Measurements from ENCODE around the gene SPTBN5. TPM values are rescaled to one million over a fixed set of nuclear protein-coding genes. Genes with fewer than 3 reads are reported as not detected.

Gene SPTBN5
- total RNA-seq, 1 experiment from 2014 or later: 0.84 TPM

DNA sequence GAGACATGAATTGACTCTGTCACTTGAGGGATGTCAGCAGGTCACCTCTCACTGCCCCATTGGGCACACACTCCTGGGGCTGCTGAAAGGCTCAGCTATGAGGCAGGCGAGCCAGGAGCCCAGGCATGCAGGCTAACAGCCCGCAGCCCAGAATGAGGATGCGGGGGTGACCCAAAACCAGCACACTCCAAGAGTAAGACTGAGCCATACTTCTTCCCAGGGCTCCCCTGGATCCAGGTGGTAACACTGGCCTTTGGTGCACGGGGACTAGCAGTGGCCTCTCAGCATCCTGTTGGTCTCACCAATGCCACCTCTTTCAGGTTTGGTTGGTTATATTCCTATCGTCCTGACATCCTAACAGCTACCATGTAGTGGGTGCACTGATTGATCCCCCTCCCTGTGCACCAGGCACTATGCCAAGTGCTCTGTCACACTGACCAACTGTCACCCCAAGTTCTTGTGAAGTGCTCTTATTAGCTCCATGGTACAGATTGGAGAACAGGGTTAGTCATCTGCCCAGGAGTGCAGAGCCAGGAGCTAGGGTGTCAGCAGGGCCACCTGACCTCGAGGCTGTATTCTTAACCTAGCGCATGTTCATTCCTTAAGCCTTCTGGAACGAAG lies 24.8 kb upstream of the SPTBN5 start:
- ChIA-PET CTCF (no interaction called here), POLR2A (ENCODE audit: unreplicated experiment) (interaction anchor here (0.5 kb wide), 1 partner anchor 15 kb away, joined by 4 read pairs; no protein-coding TSS in a partner anchor)
- peak; percentile 4; the same call in 1 of the 2 replicates for ATAC-seq

DNA sequence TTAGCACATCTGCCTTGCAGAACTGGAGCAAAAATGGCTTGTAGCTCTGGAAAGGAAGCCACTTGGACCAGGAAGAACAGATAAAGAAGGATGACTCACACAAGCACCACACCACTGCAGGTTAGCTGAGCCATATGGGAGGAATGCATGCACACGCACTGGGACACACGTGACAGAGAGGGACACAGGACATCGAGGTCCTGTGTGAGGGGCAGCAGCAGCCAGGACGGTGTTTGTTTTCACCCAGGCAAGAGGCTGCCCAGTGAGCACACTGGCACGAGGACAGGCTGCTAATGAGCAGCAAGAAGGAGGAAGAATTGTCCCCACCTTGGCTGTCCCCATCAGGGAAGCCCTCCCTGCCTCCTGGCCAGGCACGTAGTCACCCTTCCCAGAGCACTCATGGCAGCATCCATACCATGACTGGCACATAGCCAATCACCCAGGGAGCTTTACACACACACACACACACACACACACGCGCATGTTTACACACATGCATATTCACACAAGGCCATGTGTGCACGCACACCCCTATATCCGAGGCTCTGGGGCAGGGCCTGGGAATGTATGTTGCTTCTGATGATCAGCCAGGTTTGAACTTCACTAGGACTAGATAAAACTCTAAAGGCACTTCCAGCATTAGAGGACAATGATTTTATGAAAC lies 24.0 kb upstream of the SPTBN5 start:
- peaks cover 14% of the 10 kb centered on the region for H3K4me1 ChIP-seq (ENCODE audit: insufficient read depth, low read length)
- H3F3A ChIP-seq (ENCODE audit: low read length, unreplicated experiment): no peaks in the 10 kb centered on the region
- ATAC-seq: peak; percentile 95
- H3K27ac ChIP-seq (ENCODE audit: low read length): peak overlapping the region; percentile 71
- H3K36me3 ChIP-seq (ENCODE audit: low read depth, low read length): peaks cover 35% of the 10 kb centered on the region
- peaks cover 21% of the 10 kb centered on the region for H3K79me2 ChIP-seq (ENCODE audit: low read length)
- CTCF ChIA-PET: interaction anchor here (0.6 to 1.0 kb wide), 2 partner anchors 9 to 55 kb away, joined by 3 read pairs; partner anchors contain the start of gene EHD4
- peak; percentile 85 for DNase-seq
- no peak overlapping the region for H3K4me3 ChIP-seq (ENCODE audit: low read length)
- TF ChIP-seq EZH2phosphoT487 (IDR thresholded peaks at IDR 0.05; ENCODE audit: borderline replicate concordance, low read length) (no peak), EZH2 (IDR thresholded peaks at IDR 0.05; ENCODE audit: low read length, unreplicated experiment) (no peak)
- TF ChIP-seq, protein P1, sequence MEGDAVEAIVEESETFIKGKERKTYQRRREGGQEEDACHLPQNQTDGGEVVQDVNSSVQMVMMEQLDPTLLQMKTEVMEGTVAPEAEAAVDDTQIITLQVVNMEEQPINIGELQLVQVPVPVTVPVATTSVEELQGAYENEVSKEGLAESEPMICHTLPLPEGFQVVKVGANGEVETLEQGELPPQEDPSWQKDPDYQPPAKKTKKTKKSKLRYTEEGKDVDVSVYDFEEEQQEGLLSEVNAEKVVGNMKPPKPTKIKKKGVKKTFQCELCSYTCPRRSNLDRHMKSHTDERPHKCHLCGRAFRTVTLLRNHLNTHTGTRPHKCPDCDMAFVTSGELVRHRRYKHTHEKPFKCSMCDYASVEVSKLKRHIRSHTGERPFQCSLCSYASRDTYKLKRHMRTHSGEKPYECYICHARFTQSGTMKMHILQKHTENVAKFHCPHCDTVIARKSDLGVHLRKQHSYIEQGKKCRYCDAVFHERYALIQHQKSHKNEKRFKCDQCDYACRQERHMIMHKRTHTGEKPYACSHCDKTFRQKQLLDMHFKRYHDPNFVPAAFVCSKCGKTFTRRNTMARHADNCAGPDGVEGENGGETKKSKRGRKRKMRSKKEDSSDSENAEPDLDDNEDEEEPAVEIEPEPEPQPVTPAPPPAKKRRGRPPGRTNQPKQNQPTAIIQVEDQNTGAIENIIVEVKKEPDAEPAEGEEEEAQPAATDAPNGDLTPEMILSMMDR (conservative IDR thresholded peaks at IDR 0.05; ENCODE audit: low read depth, low read length): no peak
- H2AFZ ChIP-seq (ENCODE audit: low read length): no peak overlapping the region
- H3K9ac ChIP-seq (ENCODE audit: low read length): peak overlapping the region; percentile 20; the same call in 1 of the 2 replicates
- H4K20me1 ChIP-seq (ENCODE audit: low read length): no peaks in the 10 kb centered on the region
- no peaks in the 10 kb centered on the region for H3K9me2 ChIP-seq (replicated peaks; ENCODE audit: low read length)
- H3K9me3 ChIP-seq (ENCODE audit: low read length): no peaks in the 10 kb centered on the region
- POLR2A ChIA-PET (ENCODE audit: unreplicated experiment): interaction anchor here (0.9 kb wide), 1 partner anchor 10 kb away, joined by 5 read pairs; no protein-coding TSS in a partner anchor
- intact Hi-C loops (cut with micrococcal nuclease): no loop called here
- BruUV-seq (replicated peaks): no TSS peak
- no peaks in the 10 kb centered on the region for H3K27me3 ChIP-seq (ENCODE audit: low read length)
- H3K4me2 ChIP-seq (ENCODE audit: low read length): peak overlapping the region; percentile 57

More for the DNA sequence above, 24.8 kb upstream of the SPTBN5 start:
- intact Hi-C loops (cut with micrococcal nuclease): no loop called here
- TF ChIP-seq EZH2phosphoT487 (IDR thresholded peaks at IDR 0.05; ENCODE audit: borderline replicate concordance, low read length) (no peak), EZH2 (IDR thresholded peaks at IDR 0.05; ENCODE audit: low read length, unreplicated experiment) (no peak)
- TF ChIP-seq, protein P1 (conservative IDR thresholded peaks at IDR 0.05; ENCODE audit: low read depth, low read length): no peak
- Histone ChIP-seq H3K4me2 (ENCODE audit: low read length) (no peak overlapping the region), H3K36me3 (ENCODE audit: low read depth, low read length) (peaks cover 32% of the 10 kb centered on the region), H3K9me3 (ENCODE audit: low read length) (no peaks in the 10 kb centered on the region), H3K9me2 (replicated peaks; ENCODE audit: low read length) (no peaks in the 10 kb centered on the region), H2AFZ (ENCODE audit: low read length) (no peak overlapping the region), H3F3A (ENCODE audit: low read length, unreplicated experiment) (no peaks in the 10 kb centered on the region), H3K9ac (ENCODE audit: low read length) (no peak overlapping the region), H3K27me3 (ENCODE audit: low read length) (no peaks in the 10 kb centered on the region), H3K4me3 (ENCODE audit: low read length) (no peak overlapping the region), H3K79me2 (ENCODE audit: low read length) (peaks cover 18% of the 10 kb centered on the region), H3K4me1 (ENCODE audit: insufficient read depth, low read length) (peaks cover 14% of the 10 kb centered on the region), H4K20me1 (ENCODE audit: low read length) (no peaks in the 10 kb centered on the region), H3K27ac (ENCODE audit: low read length) (peak overlapping the region; percentile 71)
- no peak for DNase-seq
- no TSS peak for BruUV-seq (replicated peaks)

Data from PC-3 (cell line).